IPS-15b (cell line): ENCODE data around the gene ABCA12.

Experiments
- H3K27me3 ChIP-seq: one replicate; pipeline ENCODE4 v1.6.1; 2013; ENCODE audit warnings: low read length; ENCODE audit not compliant: control insufficient read depth, insufficient read depth
- H3K36me3 ChIP-seq: one replicate; pipeline ENCODE4 v1.6.1; 2013; ENCODE audit warnings: low read length; ENCODE audit not compliant: control insufficient read depth, insufficient read depth
- H3K4me1 ChIP-seq: one replicate; pipeline ENCODE4 v1.6.1; 2013; ENCODE audit warnings: mild to moderate bottlenecking, low read length; ENCODE audit not compliant: control insufficient read depth, insufficient read depth
- H3K4me3 ChIP-seq: one replicate; pipeline ENCODE4 v1.5.1; 2013; ENCODE audit warnings: low read depth, low read length
- H3K9ac ChIP-seq: one replicate; pipeline ENCODE4 v1.6.1; 2013; ENCODE audit warnings: low read depth, mild to moderate bottlenecking, low read length
- H3K9me3 ChIP-seq: one replicate; pipeline ENCODE4 v1.6.1; 2013; ENCODE audit warnings: mild to moderate bottlenecking, low read length; ENCODE audit not compliant: control insufficient read depth, insufficient read depth

Gene ABCA12

DNA sequence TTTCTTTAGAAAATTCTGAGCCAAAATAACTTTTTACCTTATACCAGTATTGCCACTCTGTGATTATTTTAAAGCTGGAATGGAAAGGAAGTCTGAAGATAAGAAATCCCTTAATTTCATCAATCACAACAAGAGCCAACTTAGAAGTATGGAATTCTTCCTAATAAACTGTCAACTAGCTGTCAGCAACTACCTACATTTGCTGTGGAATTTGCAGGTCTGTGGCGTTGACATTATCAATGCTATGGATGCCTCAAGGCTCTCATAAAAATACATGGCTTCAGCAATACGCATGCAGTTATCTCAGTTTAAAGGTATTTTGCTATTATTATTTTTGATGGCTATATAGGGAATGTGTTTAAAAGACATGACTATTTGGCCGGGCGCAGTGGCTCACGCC, 108.5 kb downstream of the ABCA12 start:
- Histone ChIP-seq H3K27me3 (no peaks in the 10 kb centered on the region), H3K36me3 (no peaks in the 10 kb centered on the region), H3K4me3 (no peak overlapping the region), H3K4me1 (no peaks in the 10 kb centered on the region), H3K9me3 (no peaks in the 10 kb centered on the region), H3K9ac (no peak overlapping the region)

DNA sequence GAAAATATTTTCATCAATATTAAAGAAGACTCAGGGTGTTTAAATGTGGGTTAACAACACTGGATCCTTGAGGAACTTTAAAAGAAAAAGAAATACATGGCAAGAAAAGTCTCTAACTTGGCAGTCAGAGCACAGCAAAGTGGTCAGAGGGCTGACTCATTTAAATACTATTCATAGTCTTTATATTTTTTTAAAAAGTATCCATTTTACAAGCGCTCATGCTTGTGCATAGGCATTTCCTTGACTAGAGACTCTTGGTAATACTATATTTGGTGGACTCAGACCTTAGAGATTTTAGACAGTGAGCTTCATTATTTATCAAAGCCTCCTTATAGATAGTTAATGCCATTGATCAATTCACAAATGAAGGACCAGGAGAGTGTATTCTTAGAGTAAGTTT, 110.2 kb downstream of the ABCA12 start:
- Histone ChIP-seq H3K4me1 (no peaks in the 10 kb centered on the region), H3K9me3 (no peaks in the 10 kb centered on the region), H3K27me3 (no peaks in the 10 kb centered on the region), H3K4me3 (no peak overlapping the region), H3K36me3 (no peaks in the 10 kb centered on the region), H3K9ac (no peak overlapping the region)

GRCh38 chr2:215027779-215028178, 110.6 kb downstream of the ABCA12 start:
- no peaks in the 10 kb centered on the region for H3K9me3 ChIP-seq
- no peak overlapping the region for H3K9ac ChIP-seq
- H3K36me3 ChIP-seq = no peaks in the 10 kb centered on the region
- no peak overlapping the region for H3K4me3 ChIP-seq
- peaks cover 2% of the 10 kb centered on the region for H3K4me1 ChIP-seq
- H3K27me3 ChIP-seq = no peaks in the 10 kb centered on the region

- Histone ChIP-seq H3K4me3 (no peak overlapping the region), H3K9me3 (no peaks in the 10 kb centered on the region), H3K4me1 (peaks cover 5% of the 10 kb centered on the region), H3K27me3 (no peaks in the 10 kb centered on the region), H3K36me3 (no peaks in the 10 kb centered on the region), H3K9ac (no peak overlapping the region)
These were observed 115.5 kb downstream of the ABCA12 start for GRCh38 chr2:215022910-215023309.

DNA sequence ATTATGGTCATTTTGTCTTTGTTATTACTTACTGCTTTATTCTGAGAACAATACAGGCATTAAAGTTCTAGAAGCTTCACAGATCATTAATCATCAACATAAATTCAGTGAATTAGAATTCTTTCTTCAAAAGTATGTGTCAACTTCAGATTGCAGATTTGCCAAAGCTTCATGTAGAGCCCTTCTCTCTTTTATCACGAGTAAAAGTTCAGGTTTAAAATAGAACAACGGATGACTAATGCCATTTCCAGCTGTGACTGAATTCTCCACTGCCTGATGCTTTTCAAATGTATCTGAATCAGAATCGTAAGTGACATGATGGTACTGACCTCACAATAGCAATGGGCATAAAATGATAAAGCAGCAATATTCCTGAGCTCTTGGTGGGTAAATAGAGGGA, 116.0 kb downstream of the ABCA12 start:
- H3K4me3 ChIP-seq = no peak overlapping the region
- H3K9ac ChIP-seq = no peak overlapping the region
- no peaks in the 10 kb centered on the region for H3K36me3 ChIP-seq
- no peaks in the 10 kb centered on the region for H3K9me3 ChIP-seq
- H3K4me1 ChIP-seq = peaks cover 5% of the 10 kb centered on the region
- H3K27me3 ChIP-seq = no peaks in the 10 kb centered on the region

- H3K27me3 ChIP-seq = no peaks in the 10 kb centered on the region
- H3K9me3 ChIP-seq = no peaks in the 10 kb centered on the region
- peaks cover 5% of the 10 kb centered on the region for H3K4me1 ChIP-seq
- no peak overlapping the region for H3K4me3 ChIP-seq
- no peak overlapping the region for H3K9ac ChIP-seq
- H3K36me3 ChIP-seq = no peaks in the 10 kb centered on the region
These were observed 118.1 kb downstream of the ABCA12 start for GRCh38 chr2:215020283-215020682.

DNA sequence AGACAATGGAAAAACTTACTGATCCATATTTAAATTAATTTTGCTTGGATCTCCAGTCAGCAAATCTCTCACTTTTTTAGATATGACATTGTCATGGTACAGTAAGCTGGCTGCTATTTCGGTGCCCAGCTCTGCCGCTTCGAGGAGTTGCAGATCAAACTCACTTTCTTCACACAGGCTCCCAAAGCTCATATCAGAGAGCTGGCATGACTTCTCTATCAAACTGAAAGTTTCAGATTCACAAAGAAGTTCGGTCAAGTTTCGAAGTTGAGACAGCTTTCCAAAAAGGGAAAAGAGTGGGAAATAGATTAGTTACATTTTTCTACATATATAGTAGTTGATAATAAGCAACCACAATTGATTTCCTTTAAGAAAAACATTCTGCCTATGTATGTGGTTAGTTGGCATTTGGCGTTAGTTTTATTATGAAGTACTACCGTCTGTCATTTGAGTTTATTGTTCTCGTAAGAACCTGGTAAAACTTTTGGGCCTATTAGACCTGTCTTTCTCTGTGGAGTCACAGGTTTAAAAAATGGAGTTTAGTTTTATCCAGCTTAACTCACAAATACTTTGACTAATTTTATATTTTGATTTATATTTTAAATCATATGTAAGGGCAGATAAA, 118.8 kb downstream of the ABCA12 start:
- H3K9me3 ChIP-seq = no peaks in the 10 kb centered on the region
- peaks cover 5% of the 10 kb centered on the region for H3K4me1 ChIP-seq
- H3K27me3 ChIP-seq = no peaks in the 10 kb centered on the region
- no peak overlapping the region for H3K4me3 ChIP-seq
- H3K9ac ChIP-seq = no peak overlapping the region
- no peaks in the 10 kb centered on the region for H3K36me3 ChIP-seq

GRCh38 chr2:215019085-215019484, 119.3 kb downstream of the ABCA12 start:
- Histone ChIP-seq H3K36me3 (no peaks in the 10 kb centered on the region), H3K4me1 (peaks cover 5% of the 10 kb centered on the region), H3K4me3 (no peak overlapping the region), H3K9ac (no peak overlapping the region), H3K9me3 (no peaks in the 10 kb centered on the region), H3K27me3 (no peaks in the 10 kb centered on the region)

DNA sequence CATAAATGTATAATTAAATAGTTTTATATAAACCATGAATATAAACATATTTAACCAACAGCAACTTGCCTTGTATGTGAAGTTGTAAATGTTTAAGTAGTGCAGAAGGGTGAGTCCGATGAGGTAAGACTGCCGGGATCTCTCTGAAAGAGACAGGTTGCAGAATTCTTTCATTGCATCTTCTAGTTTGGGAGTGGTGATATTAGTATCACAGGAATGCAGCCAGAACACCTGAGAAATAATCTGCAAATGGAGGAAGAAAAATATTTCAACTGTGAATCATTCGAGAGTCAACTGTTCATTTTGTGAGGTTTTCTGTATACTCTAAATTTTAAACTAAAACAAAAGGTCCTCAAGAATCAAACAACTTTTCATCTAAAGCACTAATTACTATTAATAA, 123.0 kb downstream of the ABCA12 start:
- H3K4me3 ChIP-seq = no peak overlapping the region
- H3K9ac ChIP-seq = no peak overlapping the region
- H3K27me3 ChIP-seq = no peaks in the 10 kb centered on the region
- no peaks in the 10 kb centered on the region for H3K4me1 ChIP-seq
- no peaks in the 10 kb centered on the region for H3K9me3 ChIP-seq
- no peaks in the 10 kb centered on the region for H3K36me3 ChIP-seq

DNA sequence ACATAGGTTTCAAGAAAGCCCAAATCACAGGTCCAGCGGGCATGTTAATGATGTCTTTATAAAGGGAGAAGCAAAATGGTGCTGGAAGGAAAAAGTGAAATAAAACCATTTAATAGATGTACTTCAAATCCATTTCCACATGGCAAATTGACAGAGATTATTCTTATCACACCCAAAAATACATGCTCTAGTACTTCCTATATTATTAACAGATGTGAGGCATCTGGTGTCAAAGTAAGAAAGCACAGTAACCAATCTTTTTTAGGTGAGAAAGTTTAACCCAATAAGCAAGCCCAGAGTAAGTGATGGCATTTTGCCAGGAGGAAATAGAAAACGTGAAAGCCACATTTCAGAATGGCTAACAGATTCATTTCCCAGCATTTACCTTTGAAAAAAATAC, 128.0 kb downstream of the ABCA12 start:
- Histone ChIP-seq H3K36me3 (no peaks in the 10 kb centered on the region), H3K4me3 (no peak overlapping the region)

DNA sequence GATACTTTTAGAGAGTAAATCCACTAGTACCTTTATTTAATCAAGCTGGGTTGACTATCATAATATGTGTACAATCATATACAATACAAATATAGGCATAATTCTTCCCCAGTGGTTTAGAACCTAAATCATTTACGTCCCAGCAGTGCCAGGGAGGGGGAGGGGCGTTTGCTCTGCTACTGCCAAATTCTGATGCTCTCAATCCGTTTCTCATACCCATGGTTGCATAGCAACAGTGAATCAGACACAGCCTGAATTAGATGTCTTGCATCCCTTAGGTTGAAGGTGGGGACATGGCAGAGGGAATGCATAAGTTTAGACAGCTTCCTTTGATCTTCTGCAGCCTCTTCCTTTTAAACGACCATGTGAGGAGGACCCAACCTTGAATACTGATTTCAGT, 135.4 kb downstream of the ABCA12 start:
- Histone ChIP-seq H3K4me3 (no peak overlapping the region), H3K27me3 (no peaks in the 10 kb centered on the region), H3K9ac (no peak overlapping the region), H3K9me3 (no peaks in the 10 kb centered on the region), H3K36me3 (no peaks in the 10 kb centered on the region), H3K4me1 (no peaks in the 10 kb centered on the region)

More for the DNA sequence above, 128.0 kb downstream of the ABCA12 start:
- no peaks in the 10 kb centered on the region for H3K4me1 ChIP-seq
- H3K9me3 ChIP-seq = no peaks in the 10 kb centered on the region
- no peaks in the 10 kb centered on the region for H3K27me3 ChIP-seq
- no peak overlapping the region for H3K9ac ChIP-seq

DNA sequence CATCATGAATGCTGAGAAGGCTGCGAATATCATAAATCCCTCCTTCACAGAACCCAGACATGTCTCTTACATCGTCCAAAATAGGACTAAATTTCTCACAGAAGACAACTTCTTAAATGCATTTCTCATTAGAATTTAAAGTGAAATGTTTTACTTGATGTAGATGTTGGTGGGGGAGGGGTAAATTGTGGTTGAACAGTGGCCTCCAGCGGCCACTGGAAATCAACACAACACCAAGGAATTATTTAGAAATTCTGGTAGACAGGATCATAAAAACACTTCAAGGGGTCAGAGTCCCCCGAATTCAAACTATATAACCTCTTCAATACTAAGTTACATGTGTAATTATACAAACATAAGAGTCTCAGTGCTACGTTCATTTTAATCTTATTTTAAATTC, 135.9 kb downstream of the ABCA12 start:
- no peak overlapping the region for H3K4me3 ChIP-seq
- no peaks in the 10 kb centered on the region for H3K4me1 ChIP-seq
- H3K36me3 ChIP-seq = no peaks in the 10 kb centered on the region
- H3K9me3 ChIP-seq = no peaks in the 10 kb centered on the region
- no peak overlapping the region for H3K9ac ChIP-seq
- no peaks in the 10 kb centered on the region for H3K27me3 ChIP-seq
